AG09319 (cell line): ENCODE results near the gene ULK4.

Source experiments
- DNase-seq: peaks from one replicate; pipeline ENCODE4 v3.0.0-alpha.2; 2010; ENCODE audit warnings: low read depth; ENCODE audit errors: extremely low read depth
- TF ChIP-seq, protein P1 (sequence below): IDR thresholded peaks from 2 replicates; pipeline ENCODE4 v1.5.1; 2011; ENCODE audit warnings: low read depth, mild to moderate bottlenecking, inconsistent platforms, low read length, moderate library complexity

ULK4 gene

GRCh38 chr3:41200669-41201021, 761.3 kb downstream of the ULK4 start:
- TF ChIP-seq, protein P1, sequence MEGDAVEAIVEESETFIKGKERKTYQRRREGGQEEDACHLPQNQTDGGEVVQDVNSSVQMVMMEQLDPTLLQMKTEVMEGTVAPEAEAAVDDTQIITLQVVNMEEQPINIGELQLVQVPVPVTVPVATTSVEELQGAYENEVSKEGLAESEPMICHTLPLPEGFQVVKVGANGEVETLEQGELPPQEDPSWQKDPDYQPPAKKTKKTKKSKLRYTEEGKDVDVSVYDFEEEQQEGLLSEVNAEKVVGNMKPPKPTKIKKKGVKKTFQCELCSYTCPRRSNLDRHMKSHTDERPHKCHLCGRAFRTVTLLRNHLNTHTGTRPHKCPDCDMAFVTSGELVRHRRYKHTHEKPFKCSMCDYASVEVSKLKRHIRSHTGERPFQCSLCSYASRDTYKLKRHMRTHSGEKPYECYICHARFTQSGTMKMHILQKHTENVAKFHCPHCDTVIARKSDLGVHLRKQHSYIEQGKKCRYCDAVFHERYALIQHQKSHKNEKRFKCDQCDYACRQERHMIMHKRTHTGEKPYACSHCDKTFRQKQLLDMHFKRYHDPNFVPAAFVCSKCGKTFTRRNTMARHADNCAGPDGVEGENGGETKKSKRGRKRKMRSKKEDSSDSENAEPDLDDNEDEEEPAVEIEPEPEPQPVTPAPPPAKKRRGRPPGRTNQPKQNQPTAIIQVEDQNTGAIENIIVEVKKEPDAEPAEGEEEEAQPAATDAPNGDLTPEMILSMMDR, result no peak
- DNase-seq, result no peak

GRCh38 chr3:41199866-41200668, 761.8 kb downstream of the ULK4 start:
- TF ChIP-seq, protein P1, result no peak
- DNase-seq, result no peak

- TF ChIP-seq, protein P1, result no peak
- peak; percentile 95 for DNase-seq
Measured at GRCh38 chr3:41198950-41199865, 762.7 kb downstream of the ULK4 start, which contains the start of gene CTNNB1. Gene CTNNB1 (plus strand): TSS chr3:41199505. CDS start chr3:41224069, 24,564 bp downstream.

DNA sequence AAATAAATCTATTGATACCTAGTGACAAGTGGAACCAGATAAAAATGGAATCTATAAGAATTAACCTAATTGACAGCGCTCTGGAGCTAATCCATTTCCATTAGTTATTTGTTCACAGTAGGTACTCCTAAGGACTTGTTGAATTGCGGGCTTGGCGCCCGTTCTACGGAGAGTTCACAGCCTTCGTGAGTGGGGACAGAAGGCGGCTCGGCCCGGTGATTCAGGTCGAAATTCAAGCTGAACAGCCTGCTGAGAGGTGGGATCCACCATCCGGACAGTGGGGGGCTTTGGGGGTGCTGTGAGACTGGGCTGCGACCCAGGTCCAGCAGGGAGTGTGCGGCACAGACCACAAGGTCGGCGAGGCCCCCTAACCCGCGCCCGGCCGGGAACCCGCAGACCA, 763.4 kb downstream of the ULK4 start:
- TF ChIP-seq, protein P1, result no peak
- DNase-seq, result no peak

DNA sequence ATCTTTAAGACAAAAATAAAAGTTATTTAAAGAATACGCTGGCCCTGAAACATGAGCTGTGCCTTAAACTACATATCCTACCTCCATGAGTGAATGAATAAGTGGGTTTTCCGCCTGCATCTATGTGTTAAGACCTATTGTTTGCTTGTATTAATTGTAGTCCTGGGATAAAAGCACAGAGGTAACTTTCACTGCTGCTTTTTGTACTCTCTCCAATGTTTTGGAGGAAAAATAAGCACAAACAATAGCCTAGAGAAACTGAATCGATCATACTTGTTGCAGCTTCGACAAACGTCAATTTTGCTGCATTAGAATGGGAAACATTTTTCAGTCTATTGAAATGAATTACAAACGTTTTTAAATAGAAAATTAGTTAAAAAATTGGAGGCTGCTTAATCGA, 763.9 kb downstream of the ULK4 start:
- TF ChIP-seq, protein P1, result no peak
- DNase-seq, result no peak
